GM12864 (cell line): Measurements from ENCODE around the gene NHLRC2.

Experiments used
- DNase-seq: peaks from one replicate; pipeline ENCODE4 v3.0.0-alpha.2; 2011; ENCODE audit warnings: low read depth
- H3K4me3 ChIP-seq: 2 replicates; pipeline ENCODE4 v1.5.1; 2011; ENCODE audit warnings: mild to moderate bottlenecking, low read depth, low read length, control low read depth
- TF ChIP-seq, protein P1 (sequence below): IDR thresholded peaks from 2 replicates; pipeline ENCODE4 v1.5.1; 2011; ENCODE audit warnings: low read depth, mild to moderate bottlenecking, moderate library complexity, low read length, control low read depth, inconsistent platforms; ENCODE audit errors: missing control alignments

Gene NHLRC2

GRCh38 chr10:113899952-113900598, 45.6 kb downstream of the NHLRC2 start:
- H3K4me3 ChIP-seq = no peak overlapping the region
- no peak for DNase-seq
- TF ChIP-seq, protein P1, sequence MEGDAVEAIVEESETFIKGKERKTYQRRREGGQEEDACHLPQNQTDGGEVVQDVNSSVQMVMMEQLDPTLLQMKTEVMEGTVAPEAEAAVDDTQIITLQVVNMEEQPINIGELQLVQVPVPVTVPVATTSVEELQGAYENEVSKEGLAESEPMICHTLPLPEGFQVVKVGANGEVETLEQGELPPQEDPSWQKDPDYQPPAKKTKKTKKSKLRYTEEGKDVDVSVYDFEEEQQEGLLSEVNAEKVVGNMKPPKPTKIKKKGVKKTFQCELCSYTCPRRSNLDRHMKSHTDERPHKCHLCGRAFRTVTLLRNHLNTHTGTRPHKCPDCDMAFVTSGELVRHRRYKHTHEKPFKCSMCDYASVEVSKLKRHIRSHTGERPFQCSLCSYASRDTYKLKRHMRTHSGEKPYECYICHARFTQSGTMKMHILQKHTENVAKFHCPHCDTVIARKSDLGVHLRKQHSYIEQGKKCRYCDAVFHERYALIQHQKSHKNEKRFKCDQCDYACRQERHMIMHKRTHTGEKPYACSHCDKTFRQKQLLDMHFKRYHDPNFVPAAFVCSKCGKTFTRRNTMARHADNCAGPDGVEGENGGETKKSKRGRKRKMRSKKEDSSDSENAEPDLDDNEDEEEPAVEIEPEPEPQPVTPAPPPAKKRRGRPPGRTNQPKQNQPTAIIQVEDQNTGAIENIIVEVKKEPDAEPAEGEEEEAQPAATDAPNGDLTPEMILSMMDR = no peak

- no peak overlapping the region for H3K4me3 ChIP-seq
- no peak for DNase-seq
- TF ChIP-seq, protein P1 = no peak
Observed at GRCh38 chr10:113905756-113906155, 51.3 kb downstream of the NHLRC2 start.

GRCh38 chr10:113907166-113907565, 52.7 kb downstream of the NHLRC2 start:
- no peak for DNase-seq
- TF ChIP-seq, protein P1 = no peak
- no peak overlapping the region for H3K4me3 ChIP-seq

DNA sequence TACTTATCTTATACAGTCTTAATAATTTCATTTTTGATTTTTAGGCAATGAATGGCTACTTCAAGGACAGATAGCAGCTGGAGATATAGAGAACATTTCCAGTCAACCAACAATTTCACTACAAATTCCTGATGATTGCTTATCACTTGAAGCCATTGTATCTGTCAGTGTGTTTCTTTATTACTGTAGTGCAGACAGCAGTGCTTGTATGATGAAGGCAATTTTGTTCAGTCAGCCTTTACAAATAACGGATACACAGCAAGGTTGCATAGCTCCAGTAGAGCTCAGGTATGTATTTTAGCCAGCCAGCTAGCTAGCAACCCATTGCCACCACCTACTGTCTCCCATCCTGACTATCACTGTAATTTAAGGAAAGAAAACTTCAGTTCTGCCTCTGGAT, 53.8 kb downstream of the NHLRC2 start:
- H3K4me3 ChIP-seq = no peak overlapping the region
- DNase-seq = no peak
- TF ChIP-seq, protein P1 = no peak

GRCh38 chr10:113911113-113911512, 56.7 kb downstream of the NHLRC2 start:
- TF ChIP-seq, protein P1 = no peak
- no peak for DNase-seq
- H3K4me3 ChIP-seq = no peak overlapping the region

GRCh38 chr10:113911839-113912238, 57.4 kb downstream of the NHLRC2 start:
- TF ChIP-seq, protein P1 = no peak
- no peak overlapping the region for H3K4me3 ChIP-seq
- no peak for DNase-seq

DNA sequence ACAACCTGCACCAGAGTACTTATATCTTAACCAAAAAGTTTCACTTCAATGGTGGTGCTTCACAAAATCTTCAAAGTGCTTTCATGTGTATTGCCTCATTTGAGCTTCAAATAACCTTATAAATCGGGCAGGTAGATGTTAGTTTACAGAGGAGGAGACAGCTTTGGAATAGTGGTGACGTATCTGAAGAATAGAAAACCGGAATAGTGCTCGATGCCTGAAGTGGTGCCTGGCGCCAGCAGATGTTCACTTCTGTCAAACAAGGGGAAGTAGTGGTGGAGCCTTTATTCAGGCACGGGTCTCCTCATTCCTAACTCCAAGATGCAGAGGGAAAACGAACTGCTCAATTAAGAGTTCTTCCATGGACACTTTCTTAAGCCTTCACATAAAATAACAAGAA, 58.1 kb downstream of the NHLRC2 start:
- no peak overlapping the region for H3K4me3 ChIP-seq
- DNase-seq = no peak
- TF ChIP-seq, protein P1 = no peak
